ENCODE results near the gene KDM6A. TPM values are rescaled to one million over a fixed set of nuclear protein-coding genes. Genes with fewer than 3 reads are reported as not detected.

Gene KDM6A
- total RNA-seq, 1 experiment from 2014 or later, result 11.7 TPM

GRCh38 chrX:45157647-45158046 is 284.7 kb downstream of the KDM6A start:
- in situ Hi-C loops (cut with HindIII; ENCODE audit: low pct_unique_long_range_greater_than_20kb, low sequenced_read_pairs), result no loop called here
- DNase-seq (ENCODE audit: low read depth, low spot score), result no peak

Other genes starting within 250 kb of the KDM6A start
- not detected in 2 replicates for gene DUSP21, start 29.2 kb upstream of the KDM6A start, total RNA-seq (2014; rRNA removed; shearing (Covaris generic))

Measured in SK-MEL-5 (cell line).